AG10803 (cell line): ENCODE results near the gene PLK2.

Experiments used
- DNase-seq: peaks from one replicate; pipeline ENCODE4 v3.0.0; 2010; ENCODE audit warnings: low read depth
- H3K4me3 ChIP-seq: 2 replicates; pipeline ENCODE4 v1.5.1; 2011; ENCODE audit warnings: mild to moderate bottlenecking, low read length, control low read depth
- TF ChIP-seq, protein P1 (sequence below): conservative IDR thresholded peaks from 2 replicates; pipeline ENCODE4 v1.5.1; 2011; ENCODE audit warnings: mild to moderate bottlenecking, low read length, control low read depth, inconsistent platforms

The PLK2 gene

DNA sequence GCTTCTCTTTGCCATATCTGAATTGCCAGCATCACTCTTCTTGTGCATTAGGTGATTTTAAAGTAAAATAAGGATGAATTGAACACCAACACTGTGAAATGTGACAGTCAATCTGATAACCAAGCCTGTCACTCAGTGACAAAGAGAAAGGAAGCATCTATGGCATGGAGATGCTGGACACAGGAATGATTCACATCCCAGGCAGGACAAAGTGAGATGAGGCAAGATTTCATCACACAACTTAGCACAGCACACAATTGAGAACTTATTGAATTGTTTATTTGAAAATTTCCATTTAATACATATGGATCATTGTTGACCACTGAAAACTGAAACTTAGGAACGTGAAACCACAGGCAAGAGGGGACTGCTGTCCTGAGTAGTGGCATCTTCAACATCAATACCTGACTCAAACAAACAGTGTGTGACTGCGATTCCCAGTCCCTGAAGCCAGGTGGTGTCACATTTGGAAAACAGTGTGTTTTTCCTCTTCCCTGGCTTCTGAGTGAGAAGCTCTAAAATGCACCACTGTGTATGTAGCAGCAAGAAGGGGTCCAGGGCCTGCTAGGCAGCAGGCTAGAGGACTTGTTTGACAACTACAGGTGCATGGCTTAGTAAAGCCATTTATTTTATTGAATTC lies 42.0 kb upstream of the PLK2 start:
- TF ChIP-seq, protein P1, sequence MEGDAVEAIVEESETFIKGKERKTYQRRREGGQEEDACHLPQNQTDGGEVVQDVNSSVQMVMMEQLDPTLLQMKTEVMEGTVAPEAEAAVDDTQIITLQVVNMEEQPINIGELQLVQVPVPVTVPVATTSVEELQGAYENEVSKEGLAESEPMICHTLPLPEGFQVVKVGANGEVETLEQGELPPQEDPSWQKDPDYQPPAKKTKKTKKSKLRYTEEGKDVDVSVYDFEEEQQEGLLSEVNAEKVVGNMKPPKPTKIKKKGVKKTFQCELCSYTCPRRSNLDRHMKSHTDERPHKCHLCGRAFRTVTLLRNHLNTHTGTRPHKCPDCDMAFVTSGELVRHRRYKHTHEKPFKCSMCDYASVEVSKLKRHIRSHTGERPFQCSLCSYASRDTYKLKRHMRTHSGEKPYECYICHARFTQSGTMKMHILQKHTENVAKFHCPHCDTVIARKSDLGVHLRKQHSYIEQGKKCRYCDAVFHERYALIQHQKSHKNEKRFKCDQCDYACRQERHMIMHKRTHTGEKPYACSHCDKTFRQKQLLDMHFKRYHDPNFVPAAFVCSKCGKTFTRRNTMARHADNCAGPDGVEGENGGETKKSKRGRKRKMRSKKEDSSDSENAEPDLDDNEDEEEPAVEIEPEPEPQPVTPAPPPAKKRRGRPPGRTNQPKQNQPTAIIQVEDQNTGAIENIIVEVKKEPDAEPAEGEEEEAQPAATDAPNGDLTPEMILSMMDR = no peak
- DNase-seq = no peak
- H3K4me3 ChIP-seq = no peak overlapping the region

DNA sequence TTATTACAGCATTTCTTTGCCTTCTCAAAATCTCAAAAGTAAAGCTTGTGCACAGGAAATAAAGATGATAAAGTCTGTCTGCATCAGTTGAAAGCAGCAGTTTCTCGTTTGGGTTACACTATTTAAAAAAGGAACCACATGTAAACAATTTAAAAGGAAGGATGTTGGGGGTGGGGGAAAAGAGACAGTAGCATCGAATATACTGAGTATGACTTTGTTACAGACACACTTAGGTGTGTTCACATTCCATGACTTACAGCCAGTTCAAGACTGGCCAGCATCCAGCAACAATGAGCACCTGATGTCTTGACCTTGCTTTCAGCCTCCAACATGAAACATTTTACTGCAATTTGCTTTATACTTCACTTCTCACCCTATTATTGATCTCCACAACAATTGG lies 40.1 kb upstream of the PLK2 start:
- H3K4me3 ChIP-seq = no peak overlapping the region
- no peak for DNase-seq
- TF ChIP-seq, protein P1 = no peak

DNA sequence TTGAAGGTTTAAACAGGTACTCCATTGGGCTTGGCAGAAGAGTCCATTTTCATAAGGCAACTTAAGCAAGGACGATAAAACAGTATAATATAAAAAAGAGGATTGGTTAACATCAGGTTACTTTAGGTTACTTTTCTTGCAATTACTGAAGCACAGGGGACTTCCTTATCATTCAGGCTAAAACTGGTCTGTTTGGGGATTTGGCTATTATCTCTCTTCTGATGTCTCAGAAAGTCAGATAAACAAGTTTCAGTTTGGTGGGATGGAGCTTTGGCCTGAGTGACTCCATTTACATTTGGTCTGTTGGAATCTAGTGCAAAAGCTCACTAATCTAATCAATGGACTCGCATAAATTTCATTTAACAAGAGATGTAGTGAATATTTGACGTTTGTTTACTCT lies 39.3 kb upstream of the PLK2 start:
- no peak overlapping the region for H3K4me3 ChIP-seq
- no peak for DNase-seq
- TF ChIP-seq, protein P1 = no peak

DNA sequence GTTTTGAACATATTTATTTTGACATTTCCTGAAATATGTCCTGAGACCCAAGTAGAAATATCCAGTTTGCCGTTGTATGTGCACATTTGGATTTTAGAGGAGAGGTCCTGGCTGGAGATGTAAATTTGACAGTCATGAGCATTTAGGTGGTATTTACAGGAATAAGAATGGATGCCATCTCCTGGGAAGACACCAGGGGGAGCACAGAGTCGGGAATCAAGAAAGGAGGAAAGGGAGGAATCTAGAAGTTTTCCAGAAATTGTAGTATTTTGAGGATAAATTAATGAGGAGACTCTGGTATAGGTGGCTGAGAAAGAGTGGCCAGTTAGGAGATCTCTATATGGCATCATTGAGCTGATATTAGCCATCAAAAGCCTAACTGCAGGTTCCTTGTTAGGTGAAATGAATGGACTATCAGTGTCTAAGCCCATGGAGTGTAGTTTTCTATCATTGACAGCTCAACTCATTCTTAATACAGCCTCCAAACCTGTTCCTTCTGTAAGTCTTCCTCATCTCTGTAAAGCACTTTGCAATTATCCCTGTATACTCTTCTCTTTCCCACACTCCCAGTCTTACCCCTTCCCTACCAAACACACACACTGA lies 38.6 kb upstream of the PLK2 start:
- TF ChIP-seq, protein P1 = peak; percentile 83
- no peak overlapping the region for H3K4me3 ChIP-seq
- DNase-seq = peak; percentile 30

DNA sequence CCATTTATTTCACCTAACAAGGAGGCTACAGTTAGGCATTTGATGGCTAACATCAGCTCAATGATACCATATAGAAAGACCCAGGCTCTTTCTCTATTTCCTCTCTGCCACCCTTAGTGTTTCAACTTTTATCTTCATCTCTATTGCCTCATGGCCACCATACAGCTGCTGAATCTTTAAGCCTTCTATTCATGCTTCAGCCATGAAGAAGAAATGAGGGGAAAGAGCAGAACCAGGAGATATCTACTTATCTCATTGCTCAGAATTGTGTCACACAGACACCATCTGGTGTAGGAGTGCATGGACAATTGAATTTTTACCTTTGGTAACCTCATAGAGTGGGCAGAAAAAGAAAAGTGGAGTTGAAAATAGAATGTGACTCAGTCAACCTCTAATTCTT lies 38.0 kb upstream of the PLK2 start:
- H3K4me3 ChIP-seq = no peak overlapping the region
- DNase-seq = no peak
- TF ChIP-seq, protein P1 = no peak

DNA sequence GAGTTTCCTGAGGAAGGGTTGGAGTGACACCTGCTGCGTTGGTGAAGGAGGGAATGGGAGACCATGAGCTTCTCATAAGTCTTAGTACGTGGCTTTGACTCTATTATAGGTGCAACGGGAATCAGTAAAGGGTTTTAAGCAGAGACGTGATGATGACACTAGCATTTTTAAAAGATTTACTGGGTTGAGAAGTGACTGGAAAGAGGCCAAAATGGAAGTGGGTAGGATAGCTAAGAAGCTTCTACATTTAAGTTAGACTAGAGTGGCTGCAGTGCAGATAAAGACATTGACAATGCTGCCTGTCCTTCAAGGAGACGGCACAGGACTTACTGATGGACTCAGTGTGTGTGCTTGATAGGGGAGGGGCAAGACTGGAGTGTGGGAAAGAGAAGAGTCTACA lies 37.5 kb upstream of the PLK2 start:
- TF ChIP-seq, protein P1 = no peak
- DNase-seq = no peak
- H3K4me3 ChIP-seq = no peak overlapping the region

DNA sequence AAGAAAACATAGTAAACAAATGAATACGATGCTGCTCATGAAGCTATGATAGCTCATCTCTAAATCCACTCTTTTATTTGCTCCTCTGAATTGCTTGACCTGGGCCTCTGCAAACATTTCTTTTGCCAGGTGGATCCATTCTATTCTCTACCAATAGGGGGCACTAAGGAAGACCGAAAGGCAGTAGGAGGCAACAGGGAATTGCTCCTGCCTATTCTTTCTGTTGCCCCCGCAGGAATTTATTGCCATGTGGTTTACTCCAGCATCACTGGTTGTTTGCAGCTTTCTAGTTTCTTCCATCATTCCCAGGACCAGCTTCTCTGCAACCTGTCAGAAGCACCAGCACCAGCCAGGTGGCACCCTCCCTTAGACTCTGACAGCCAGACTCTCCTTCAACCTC lies 36.6 kb upstream of the PLK2 start:
- TF ChIP-seq, protein P1 = no peak; the same call in 1 of the 2 replicates

More for the DNA sequence above, 36.6 kb upstream of the PLK2 start:
- no peak for DNase-seq
- H3K4me3 ChIP-seq = no peak overlapping the region
